ENCODE measurements around the gene LORICRIN. TPM values are rescaled to one million over a fixed set of nuclear protein-coding genes. Genes with fewer than 3 reads are reported as not detected.

The LORICRIN gene
- total and polyA plus RNA-seq, 2 of the 4 experiments (the other 2 are of a cell fraction): not detected

DNA sequence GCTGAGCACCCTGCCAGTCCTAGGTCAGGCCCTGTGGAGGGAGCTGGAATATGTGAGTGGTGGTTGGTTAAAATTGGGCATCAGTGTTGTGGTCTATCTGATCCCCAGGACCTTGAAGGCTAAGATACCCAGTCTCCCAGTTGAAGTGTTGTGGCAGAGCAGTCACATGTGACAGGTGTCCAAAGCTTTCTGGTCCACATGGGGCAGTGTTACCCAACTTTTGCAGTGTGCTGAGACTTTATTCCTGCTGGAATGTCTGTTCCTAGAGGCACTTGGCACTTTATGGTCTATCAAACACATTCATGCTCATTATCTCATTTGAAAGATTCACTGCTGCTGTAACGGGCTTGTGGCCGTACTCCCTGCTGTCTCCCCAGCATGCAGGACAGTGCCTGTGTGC lies 21.0 kb upstream of the LORICRIN start:
- Histone ChIP-seq H2BK15ac (ENCODE audit: low read depth, low read length) (no peak overlapping the region), H3K36me3 (ENCODE audit: control insufficient read depth, insufficient read depth, low read length) (no peaks in the 10 kb centered on the region), H3K18ac (ENCODE audit: low read depth, low read length) (no peak overlapping the region), H3K4me3 (ENCODE audit: insufficient read depth, low read depth, low read length) (no peak overlapping the region), H4K8ac (ENCODE audit: low read depth in 2 of 2, low read length in 2 of 2) (no peak overlapping the region), H3K4me2 (ENCODE audit: low read depth, low read length) (no peak overlapping the region), H2BK120ac (ENCODE audit: low read depth, low read length) (no peak overlapping the region), H2BK20ac (ENCODE audit: low read depth, low read length) (no peak overlapping the region), H3K9me3 (ENCODE audit: control insufficient read depth, insufficient read depth, low read length) (no peaks in the 10 kb centered on the region), H2AFZ (replicated peaks; ENCODE audit: low read length, poor library complexity) (no peak overlapping the region), H3K9ac (ENCODE audit: low read depth, low read length) (no peak overlapping the region), H3K9me1 (ENCODE audit: insufficient read depth, low read length) (no peaks in the 10 kb centered on the region), H3K14ac (replicated peaks; ENCODE audit: low read depth, low read length) (no peak overlapping the region), H4K91ac (ENCODE audit: insufficient read depth, low read depth, low read length) (no peak overlapping the region), H2AK5ac (ENCODE audit: low read depth, low read length) (no peak overlapping the region), H4K5ac (ENCODE audit: low read depth, low read length) (no peak overlapping the region), H3K4me1 (ENCODE audit: control insufficient read depth, insufficient read depth, low read length) (no peaks in the 10 kb centered on the region), H3K4ac (ENCODE audit: low read depth, low read length) (no peak overlapping the region), H2BK5ac (ENCODE audit: low read depth, low read length, poor library complexity, severe bottlenecking) (no peak overlapping the region), H3K27ac (ENCODE audit: insufficient read depth, low read length) (no peak overlapping the region), H3K79me1 (ENCODE audit: low read depth in 1 of 2, low read length in 2 of 2) (no peaks in the 10 kb centered on the region), H4K20me1 (ENCODE audit: insufficient read depth, low read length) (no peaks in the 10 kb centered on the region), H3K56ac (ENCODE audit: extremely low read depth, insufficient read depth, low read length) (no peak overlapping the region), H3K27me3 (ENCODE audit: control insufficient read depth, insufficient read depth, low read length) (no peaks in the 10 kb centered on the region), H2AK9ac (replicated peaks; ENCODE audit: low read depth, low read length, poor library complexity) (no peak overlapping the region), H3K23ac (ENCODE audit: low read depth, low read length) (no peak overlapping the region)
- intact Hi-C loops (cut with micrococcal nuclease): no loop called here
- ChIA-PET CTCF (no interaction called here), POLR2A (ENCODE audit: unreplicated experiment) (no interaction called here)
- no peak for TF ChIP-seq CEBPB (IDR thresholded peaks at IDR 0.05; ENCODE audit: low read depth, low read length)
- TF ChIP-seq MAZ (IDR thresholded peaks at IDR 0.05; ENCODE audit: borderline replicate concordance, low read depth, low read length): no peak
- ATAC-seq (ENCODE audit: low read depth) (no peak), DNase-seq (no peak)
- in situ Hi-C loops (cut with MboI; ENCODE audit: low sequenced_read_pairs): no loop called here
- WGBS, 2 experiments (ENCODE audit: extremely low coverage in 2 of 2, insufficient read length in 1 of 2): no CpG with 5 or more reads among the region's 2 CpGs
- dilution Hi-C loops (cut with HindIII; ENCODE audit: low sequenced_read_pairs, unreplicated experiment): no loop called here
- BruUV-seq (replicated peaks): no TSS peak

Data from IMR-90 (cell line).